Retinal pigment epithelial cell (primary cell): ENCODE results near the gene PIH1D1.

Source experiments
- DNase-seq: peaks from one replicate; pipeline ENCODE4 v3.0.0-alpha.2; 2010; ENCODE audit warnings: low read depth
- H3K4me3 ChIP-seq: 2 replicates; pipeline ENCODE4 v1.5.1; 2011; ENCODE audit warnings: mild to moderate bottlenecking, low read length, control low read depth, moderate library complexity
- CTCF ChIP-seq: conservative IDR thresholded peaks from 2 replicates; pipeline ENCODE4 v1.5.1; 2011; ENCODE audit warnings: low read depth, low read length, control low read depth, inconsistent platforms

Gene PIH1D1

GRCh38 chr19:49451430-49452181 is at the start of gene PIH1D1:
Gene PIH1D1 (minus strand): TSS chr19:49451814. CDS start chr19:49451574, 240 bp downstream.
- TF ChIP-seq CTCF: peak; percentile 19
- peak within 1 kb of the TSS; percentile 81 for H3K4me3 ChIP-seq
- DNase-seq: peak; percentile 98

DNA sequence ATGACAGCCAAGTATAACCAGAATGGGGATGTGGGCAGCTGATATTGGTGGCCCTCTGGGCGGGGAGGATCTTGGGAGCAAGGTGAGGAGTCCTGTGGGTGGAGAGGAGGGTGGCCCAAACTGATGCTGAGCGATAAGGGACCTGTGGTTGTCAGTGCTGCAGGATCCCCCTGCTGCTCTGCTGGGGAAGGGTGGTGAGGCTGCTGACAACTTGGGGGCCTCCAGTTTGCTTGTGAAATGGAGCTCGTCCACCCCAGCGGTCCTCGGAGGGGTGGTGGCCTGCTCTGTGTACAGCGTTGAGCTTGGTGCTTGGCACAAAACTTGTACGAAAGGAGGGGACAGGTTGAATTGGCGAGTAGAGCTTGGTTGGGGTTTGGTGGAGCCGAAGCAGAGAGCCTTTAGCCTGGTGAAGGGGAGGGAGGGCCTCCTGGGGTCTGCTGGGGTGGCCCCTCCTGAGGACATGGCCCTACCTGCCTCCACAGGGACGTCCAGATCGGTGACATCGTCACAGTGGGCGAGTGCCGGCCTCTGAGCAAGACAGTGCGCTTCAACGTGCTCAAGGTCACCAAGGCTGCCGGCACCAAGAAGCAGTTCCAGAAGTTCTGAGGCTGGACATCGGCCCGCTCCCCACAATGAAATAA is 47.5 kb upstream of the PIH1D1 start:
- no peak for DNase-seq
- no peak for TF ChIP-seq CTCF
- H3K4me3 ChIP-seq: no peak overlapping the region

- DNase-seq: no peak
- no peak overlapping the region for H3K4me3 ChIP-seq
- no peak for TF ChIP-seq CTCF
Measured at GRCh38 chr19:49498475-49498874, 46.9 kb upstream of the PIH1D1 start.

- DNase-seq: no peak
- no peak for TF ChIP-seq CTCF
- H3K4me3 ChIP-seq: peak overlapping the region; percentile 100
Measured at GRCh38 chr19:49497789-49498103, 46.1 kb upstream of the PIH1D1 start.

DNA sequence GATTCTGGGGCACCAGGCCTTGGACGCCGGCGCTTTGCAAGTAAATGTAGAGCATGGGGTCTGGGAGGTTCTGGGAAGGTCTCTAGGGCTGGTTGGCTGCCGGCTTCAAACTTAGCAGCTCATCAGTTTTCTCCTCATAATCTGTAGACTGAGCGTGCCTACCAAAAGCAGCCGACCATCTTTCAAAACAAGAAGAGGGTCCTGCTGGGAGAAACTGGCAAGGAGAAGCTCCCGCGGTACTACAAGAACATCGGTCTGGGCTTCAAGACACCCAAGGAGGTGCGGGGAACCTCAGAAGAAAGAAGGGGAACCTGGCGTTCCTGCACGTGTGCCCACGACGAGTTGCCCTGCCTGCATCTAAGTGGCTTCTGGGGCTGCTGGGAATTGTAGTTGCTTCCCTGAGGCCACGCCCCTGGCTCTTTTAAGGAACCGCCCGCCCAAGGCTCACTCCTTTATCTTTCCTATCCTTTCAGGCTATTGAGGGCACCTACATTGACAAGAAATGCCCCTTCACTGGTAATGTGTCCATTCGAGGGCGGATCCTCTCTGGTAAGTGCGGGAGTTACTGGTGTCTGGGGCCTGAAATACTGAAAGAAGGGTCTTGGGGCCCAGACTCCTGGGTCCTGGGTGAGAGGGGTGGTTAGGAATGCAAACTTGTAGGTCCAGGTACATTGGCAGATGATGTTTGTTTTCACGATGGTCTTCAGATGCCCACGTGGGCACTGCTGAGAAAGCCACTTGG is 45.6 kb upstream of the PIH1D1 start:
- DNase-seq: no peak
- peak overlapping the region; percentile 100 for H3K4me3 ChIP-seq
- no peak for TF ChIP-seq CTCF

- no peak for DNase-seq
- no peak for TF ChIP-seq CTCF
- H3K4me3 ChIP-seq: peak overlapping the region; percentile 100
Measured at GRCh38 chr19:49496574-49497008, 45.0 kb upstream of the PIH1D1 start.
